GM18861 (cell line): ENCODE data around the gene COMT.
"Not testable (repeated sequence)": the region's sequence is repeated elsewhere in the genome, so short reads cannot be mapped to it uniquely, and the experiment has no call there.

Experiments used
- ATAC-seq: cut with Tn5 transposase; IDR thresholded peaks from one replicate; pipeline ENCODE4 v1.9.1; 2021; ENCODE audit not compliant: unreplicated experiment

The COMT gene

DNA sequence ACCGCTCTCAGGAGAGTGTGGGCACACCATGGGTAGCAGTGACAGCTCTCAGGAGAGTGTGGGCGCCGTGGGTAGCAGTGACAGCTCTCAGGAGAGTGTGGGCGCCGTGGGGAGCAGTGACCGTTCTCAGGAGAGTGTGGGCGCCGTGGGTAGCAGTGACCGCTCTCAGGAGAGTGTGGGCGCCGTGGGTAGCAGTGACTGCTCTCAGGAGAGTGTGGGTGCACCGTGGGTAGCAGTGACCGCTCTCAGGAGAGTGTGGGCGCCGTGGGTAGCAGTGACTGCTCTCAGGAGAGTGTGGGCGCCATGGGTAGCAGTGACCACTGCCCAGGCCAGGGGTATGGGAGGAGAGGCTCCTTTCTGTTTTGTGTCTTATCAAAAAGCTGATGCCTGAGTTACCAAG, 33.7 kb upstream of the COMT start:
- not testable (repeated sequence) for ATAC-seq

DNA sequence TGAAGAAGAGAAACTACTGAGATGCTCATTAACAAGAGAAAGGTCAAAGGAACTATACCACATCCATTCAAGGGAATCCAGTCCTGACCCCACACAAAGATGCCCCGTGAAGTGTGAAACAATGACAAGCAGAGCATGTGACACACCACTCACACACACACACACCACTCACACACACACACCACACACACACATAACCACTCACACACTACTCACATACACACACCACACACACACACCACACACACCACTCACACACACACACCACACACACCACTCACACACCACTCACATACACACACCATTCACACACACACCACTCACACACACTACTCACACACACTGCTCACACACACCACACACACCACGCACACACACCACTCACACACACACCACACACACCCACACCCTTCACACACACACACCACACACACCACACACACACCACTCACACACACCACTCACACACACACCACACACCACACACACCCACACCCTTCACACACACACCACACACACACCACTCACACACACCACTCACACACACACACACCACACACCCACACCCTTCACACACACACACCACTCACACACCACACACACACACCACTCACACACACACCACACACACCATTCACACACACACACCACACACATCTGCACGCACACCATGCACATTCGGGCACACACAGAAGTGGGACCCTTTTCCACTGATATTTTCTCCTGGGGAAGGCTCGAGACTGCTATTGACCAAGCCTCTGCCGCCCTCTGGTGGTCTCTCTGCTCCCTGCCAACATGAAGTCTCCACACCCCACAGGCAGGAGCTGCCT, 32.0 kb upstream of the COMT start:
- no peak for ATAC-seq

DNA sequence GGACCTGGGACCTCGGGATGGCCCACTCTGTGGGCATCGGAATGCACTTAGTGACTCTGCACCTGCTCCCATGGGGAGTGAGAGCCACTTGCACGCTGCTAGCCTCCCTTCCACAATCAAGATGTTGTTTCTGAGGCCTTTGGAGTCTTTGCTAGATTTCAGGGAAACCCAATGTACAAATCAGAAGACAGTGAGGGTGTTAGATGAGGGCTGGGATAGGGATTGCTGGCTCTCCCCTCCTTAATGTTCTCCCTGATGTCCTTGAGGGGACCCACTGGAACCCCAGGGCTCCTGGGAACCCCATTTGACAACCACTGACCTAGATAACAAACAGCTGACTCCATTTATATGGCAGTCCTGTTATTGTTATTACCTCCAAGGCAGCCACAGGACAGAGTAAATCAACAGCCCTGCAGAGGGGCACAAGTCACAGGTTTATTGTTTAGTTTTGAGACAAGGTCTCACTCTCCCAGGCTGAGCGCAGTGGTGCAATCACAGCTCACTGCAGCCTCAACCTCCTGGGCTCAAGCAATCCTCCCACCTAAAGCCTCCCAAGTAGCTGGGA, 31.3 kb upstream of the COMT start:
- ATAC-seq = no peak

DNA sequence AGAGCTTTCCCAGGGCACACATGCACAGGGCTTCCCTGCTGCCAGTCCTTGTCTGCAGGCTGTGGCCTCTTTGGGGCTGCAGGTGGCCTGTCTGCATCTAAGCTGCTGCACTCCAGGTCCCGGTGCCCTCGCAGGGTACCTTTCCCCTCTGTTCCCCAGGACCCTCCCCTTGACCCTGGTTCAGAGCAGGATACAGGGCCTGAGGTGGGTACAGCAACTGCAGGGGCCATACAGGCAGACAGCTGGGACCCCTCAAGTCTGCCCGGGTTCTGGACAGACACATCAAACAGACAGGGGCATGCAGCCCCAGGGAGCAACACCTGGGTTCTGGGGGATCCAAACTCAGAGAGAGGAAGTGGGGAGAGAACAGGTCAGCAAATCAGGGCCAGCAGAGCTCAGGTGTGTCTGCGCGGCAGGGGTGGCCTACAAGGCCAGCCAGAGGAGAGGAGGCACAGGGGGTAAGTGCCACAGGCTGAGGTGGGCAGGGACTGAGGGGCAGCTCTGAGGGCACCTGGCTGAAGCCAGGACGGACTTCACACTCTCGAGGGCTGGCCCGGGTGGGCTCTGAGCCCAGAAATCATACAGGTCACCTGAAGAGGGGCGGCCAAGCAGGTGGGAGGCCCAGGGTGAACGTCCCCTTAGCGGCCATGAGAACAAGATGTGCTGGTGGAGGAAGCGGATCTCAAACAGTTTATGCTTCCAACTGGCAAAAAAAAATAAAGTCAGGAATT, 29.9 kb upstream of the COMT start:
- no peak for ATAC-seq

DNA sequence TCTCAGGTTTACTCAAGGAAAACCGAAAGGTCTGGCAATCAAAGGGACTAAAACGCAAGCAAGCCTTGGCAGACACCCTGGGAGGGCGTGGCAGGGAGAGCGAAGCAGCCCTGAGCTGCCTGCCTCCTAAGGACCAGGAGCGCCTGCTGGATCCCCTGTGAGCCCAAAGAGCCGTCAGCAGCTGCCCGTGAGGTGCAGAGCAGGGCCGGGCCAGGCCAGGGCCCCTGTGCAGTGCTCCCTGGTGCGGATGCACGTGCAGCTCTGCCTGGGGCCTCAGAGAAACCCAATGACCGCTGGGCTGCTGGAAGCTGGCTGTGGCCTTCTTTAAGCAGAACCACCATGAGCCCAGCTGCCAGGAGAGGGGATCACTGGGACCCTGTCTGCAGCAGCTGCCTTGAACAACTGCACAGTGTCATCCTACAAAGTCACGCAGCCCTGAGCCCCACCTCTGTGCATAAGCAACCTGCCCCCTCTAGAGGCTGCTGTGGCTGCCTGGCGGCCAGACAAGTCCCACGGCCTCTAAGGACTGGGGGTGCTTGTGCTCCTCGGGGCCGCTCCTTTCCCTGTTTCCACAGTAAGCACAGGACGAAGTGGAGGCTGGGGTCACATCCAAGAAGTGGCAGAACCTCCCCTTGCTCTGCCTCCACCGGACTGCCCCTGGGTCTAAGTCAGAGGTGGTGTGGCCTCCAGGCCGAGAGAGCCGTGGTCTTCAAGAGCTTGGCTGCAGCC, 29.1 kb upstream of the COMT start:
- ATAC-seq = no peak

DNA sequence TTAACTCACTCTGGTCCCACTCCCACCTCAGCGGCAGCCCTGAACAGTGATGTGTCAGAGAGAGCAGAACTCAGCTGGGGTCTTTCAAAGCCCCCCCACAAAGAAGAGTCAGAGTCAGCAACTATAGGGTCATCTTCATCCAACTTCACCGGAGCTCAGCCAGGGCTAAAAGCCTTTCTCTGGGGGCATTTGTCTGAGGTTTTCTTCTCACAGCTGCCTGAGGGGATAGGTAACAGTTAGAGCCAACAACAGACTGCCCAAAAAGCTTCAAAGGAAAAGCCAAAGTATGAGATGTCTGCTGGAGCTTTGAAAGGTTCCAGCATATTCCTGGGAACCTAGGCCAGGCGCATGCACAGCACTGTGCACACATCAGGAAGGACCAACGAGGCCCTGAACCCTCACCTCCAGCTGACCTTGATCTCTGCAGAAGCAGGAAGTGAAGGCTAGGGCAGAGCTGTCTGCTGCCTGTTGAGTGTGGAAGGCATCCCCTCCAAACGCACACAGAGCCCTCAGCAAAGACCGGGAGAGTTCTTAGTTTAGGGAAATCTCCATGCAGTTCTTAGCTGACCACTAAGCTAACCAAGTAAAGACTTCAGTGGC, 28.1 kb upstream of the COMT start:
- no peak for ATAC-seq

DNA sequence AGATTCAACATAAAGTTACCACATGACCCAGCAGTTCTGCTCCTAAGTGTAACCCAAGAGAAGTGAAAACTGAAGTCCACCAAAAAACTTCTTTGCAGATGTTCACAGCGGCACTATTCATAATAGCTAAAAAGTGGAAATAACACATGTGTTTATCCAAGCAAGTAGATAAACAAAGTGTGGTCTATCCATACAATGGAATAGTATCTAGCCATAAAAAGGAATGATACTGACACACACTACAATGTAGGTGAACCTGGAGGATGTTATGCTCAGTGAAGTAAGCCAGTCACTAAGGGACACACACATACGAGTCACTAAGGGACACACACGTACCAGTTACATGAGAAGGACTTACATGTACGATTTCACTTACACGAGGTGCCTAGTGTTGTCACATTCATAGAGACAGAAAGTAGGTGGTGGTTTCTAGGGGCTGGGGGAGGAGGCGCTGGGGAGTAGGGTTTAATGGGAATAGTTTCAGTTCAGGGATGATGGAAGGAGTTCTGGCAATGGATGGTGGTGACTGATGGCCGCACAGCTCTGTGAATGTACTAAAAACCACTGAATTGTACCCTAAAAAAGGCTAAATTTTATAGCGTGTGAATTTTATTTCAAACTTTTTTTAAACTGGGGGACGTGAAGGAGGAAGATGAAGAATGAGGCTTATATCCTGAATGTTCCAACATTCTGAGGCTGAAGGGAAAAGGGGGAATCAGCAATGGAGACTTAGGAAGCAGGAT, 27.2 kb upstream of the COMT start:
- ATAC-seq = no peak

DNA sequence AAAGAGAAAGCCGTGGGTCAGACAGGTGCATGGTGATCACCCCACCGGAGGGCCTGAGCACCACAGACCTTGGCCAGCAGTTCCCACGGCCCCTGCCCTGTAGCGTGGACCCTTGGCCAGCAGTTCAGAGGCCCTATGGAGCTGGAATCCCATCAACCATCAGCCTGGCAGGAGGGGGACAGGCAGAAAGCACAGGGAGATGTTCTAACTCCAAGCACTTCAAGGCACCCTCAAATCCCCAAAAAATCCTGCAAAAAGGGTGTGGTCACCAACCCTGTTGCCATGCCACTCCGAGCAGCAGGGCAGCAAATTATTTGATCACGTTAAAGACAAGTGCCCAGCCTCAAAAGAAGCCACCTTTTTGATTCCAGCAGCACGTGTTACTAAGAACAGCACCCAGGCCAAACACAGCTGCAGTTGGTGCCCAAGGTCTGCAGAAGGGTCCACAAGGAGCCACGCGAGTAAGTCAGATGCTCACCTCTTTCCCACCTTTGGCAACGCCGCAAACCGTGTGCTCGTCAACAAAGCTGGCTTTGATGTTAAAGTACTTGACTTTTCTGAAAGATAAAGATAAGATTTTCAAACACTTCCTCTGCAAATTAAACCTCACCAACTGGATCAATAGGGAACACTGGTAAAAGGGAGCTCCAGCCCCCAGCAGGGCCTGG, 26.2 kb upstream of the COMT start:
- ATAC-seq = no peak

DNA sequence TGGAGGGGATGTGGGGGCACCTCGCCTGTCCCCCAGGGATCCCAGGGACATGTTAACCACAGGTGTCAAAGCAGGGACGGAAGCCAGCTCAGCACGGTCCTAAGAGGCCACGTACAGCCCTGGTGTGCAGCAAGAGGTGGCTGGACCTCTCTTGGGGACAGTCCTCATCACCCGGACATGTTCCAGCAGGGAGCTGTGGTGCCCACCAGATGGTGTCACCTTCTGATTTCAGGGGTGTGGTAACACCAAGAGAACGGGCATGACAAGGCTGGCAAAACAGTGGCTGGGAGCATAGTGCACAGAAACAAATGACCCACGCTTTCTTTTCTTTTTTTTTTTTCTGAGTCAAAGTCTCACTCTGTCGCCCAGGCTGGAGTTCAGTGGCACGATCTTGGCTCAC, 25.6 kb upstream of the COMT start:
- ATAC-seq = no peak

DNA sequence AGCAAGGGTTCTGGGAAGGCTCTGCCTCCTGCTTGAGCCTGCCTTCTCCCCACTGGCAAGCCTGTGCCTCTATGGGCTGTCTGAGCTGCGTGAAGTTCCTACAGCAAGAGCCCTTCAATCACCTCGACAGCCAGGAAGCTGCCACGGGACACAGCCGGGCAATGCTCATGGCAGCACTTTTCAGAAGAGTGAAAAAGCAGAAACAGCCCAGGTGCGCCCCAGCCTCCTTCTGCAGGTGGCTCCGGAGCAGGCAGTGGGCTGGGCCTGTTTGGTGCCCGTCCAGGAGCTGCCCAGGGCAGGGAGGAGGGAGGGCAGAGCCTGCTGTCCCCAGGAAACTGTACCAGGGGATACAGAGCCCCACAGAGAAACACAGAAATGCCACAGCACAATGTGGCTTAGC, 24.6 kb upstream of the COMT start:
- ATAC-seq = no peak

DNA sequence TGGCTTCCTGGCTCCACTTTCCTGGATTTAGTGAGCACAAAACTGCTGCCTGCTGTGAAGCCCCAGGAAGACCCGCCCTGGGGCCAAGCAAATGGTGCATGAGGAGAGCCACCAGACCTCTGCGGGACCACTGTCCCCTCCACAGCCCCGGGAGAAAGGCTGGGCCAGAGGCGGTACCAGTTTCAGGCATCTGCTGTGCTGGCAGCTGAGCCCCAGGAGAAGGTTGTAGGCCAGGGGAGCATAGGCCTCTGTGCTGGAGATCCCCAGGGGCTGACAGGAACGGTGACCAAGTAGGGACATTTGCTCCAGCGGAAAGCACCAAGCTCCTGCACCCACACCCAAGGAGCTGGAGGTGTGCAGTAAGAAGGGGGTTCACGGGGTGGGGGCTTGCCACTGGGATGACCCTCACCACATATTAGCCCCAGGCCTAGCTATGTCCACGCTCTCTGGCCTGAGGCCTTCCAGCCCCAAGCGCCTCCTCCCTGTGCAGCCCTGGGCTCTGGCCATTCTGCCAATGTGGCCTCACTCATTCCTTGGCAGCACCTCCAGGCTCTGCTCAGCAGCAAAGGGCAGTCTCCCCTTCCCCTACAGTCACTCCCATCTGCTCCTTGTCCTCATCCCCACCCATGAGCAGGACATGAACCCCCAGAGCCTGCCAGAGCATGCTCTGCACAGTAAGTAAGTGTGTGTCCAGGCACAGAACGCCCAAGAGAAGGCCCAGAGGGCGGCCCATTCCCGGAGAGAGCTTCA, 24.0 kb upstream of the COMT start:
- no peak for ATAC-seq

DNA sequence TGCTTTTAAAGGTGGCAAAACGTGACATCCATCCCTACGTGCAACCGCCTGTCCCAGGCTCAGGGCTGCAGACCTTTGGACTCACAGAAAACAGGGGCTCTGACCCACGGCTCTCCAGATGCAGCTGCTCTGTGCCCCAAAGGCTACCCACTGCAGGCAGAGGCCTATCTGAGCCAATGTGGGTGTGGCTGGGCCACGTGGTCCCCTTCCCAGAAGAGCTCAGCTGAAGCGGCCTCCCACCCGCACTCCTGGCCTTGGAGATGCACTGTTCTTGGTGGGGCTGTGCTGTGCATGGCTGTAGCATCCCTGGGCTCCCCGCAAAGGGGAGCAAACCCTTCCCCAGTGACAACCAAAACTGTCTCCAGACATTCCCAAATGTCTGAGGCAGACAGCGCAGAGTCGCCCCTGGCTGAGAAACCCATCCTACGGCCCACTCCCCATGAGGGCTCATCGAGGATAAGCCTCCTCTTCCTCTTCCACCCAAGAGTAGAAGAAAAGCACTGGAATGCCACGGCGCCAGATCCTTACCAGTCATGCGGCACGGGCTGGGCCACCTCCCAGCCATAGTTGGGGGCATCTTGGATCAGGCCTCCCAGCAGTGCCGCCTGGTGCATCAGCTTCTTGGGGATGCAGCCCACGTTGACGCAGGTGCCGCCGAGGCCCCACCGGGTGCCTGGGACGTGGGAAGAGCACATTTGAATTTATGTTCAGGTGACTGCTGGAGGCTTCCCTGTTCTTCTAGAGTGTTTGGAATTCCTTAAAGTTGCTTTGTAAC, 23.1 kb upstream of the COMT start:
- ATAC-seq = no peak

DNA sequence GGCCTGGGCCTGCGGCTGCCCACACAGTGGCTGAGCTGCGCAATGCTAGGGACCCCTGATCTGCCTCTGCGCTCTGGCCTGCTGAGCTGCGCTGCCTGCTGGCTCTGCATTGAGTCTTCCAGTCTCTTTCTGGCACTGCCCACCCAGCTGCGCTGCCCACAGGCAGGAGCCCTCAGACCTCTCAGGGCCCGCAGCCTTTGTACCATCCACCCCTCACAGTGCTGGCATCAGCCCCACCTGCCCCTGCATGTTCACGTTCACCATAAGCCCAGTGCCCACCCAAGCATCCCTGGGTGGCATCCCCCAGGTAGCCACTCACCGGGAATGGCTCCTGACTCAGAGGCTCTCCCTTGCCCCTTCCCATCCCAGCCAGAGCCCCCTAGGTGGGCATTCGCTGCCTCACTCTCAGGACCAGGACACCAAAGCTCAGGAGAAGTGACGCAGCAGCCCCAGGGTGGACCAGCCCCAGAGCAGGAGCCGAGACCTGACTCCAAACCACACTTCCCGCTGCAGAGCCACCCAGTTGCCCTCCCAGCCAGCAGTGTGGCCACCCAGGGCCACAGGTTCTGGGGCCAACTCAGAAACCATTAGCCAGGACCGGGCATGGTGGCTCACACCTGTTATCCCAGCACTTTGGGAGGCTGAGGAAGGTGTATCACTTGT, 21.7 kb upstream of the COMT start:
- ATAC-seq = no peak

DNA sequence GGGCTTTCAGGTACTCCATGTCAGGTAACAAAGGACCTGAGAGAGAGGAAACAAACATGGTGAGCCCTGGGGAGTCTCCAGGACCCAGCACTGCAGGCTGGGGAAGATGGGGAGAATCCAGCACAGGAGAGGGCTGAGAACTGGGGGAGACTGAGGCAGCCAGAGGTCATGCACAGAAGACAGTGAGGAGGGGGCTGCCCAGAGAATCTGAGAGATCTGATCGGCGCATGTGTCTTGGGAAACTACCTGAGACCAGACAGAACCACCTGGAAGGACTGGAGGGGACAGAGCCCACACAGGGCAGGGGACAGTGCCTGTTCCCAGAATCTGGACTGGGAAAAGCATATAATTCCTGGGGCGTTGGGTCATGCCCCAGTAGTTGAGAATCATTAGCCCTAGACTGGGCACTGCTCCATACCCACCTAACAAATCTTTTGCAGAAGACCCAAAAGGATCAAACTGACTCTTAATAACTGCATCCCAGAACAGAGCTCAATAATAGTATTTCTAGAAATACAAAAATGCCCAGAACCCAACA, 20.0 kb upstream of the COMT start:
- ATAC-seq = no peak

DNA sequence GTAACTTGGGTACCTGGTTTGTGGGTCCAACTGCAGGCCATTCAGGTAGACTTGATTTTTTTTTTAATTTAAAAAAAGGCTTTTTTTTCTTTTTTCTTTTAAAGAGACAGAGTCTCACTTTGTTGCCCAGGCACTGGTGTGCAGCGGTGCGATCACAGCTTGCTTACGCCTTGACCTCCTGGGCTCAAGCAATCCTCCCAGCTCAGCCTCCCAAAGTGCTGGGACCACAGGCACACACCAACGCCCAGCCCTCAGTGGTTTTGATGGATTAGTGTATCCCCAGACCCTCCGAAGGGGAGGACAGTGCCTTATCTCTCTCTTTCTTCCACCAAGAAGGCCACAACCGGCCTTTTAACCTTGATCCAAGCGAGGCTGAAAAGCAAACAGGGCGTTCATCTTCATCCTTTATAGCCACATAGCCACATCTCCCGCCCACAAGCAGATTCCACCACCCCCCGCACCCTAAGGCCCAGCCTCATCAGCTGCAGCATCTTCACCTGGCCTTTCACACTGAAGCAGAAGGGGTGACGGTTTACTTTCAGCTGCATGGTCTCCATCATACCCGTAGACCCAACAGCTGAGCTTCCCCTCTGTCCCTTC, 17.6 kb upstream of the COMT start:
- no peak for ATAC-seq

DNA sequence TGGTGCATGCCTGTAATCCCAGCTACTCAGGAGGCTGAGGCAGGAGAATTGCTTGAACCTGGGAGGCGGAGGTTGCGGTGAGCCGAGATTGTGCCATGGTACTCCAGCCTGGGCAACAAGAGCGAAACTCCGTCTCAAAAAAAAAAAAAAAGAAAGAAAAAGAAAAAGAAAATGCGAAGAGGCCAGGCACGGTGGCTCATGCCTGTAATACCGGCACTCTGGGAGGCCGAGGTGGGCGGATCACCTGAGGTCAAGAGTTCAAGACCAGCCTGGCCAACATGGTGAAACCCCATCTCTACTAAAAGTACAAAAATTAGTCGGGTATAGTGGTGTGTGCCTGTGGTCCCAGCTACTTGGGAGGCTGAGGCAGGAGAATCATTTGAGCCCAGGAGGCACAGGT, 15.5 kb upstream of the COMT start:
- not testable (repeated sequence) for ATAC-seq

DNA sequence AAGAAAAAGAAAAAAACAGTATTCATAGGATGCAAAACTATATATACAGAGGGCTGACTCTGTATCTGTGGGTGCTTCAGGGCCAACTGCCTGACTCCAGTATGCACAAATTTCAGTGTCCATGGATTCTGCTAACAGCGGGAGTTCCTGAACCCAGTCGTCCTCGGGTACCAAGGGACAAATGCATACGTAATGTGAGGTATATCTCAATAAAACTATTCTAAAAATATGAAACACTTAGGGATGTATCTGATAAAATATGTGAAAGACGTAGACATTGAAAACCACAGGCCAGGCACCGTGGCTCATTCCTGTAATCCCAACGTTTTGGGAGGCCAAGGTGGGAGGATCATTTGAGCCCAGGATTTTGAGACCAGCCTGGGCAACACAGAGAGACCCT, 13.9 kb upstream of the COMT start:
- no peak for ATAC-seq
